Activated CD8-positive, alpha-beta memory T cell treated with anti-CD3 and anti-CD28 coated beads for 48 hours (primary cell): ENCODE measurements around the gene PCDHGA8.
"Not testable (repeated sequence)": the region's sequence is repeated elsewhere in the genome, so short reads cannot be mapped to it uniquely, and the experiment has no call there.

Experiments
- DNase-seq, 3 experiments: peaks; one replicate each; pipeline ENCODE4 v3.0.0-alpha.2; 2020; ENCODE audit warnings: low read depth in 2 of 3, low spot score in 2 of 3

The PCDHGA8 gene

DNA sequence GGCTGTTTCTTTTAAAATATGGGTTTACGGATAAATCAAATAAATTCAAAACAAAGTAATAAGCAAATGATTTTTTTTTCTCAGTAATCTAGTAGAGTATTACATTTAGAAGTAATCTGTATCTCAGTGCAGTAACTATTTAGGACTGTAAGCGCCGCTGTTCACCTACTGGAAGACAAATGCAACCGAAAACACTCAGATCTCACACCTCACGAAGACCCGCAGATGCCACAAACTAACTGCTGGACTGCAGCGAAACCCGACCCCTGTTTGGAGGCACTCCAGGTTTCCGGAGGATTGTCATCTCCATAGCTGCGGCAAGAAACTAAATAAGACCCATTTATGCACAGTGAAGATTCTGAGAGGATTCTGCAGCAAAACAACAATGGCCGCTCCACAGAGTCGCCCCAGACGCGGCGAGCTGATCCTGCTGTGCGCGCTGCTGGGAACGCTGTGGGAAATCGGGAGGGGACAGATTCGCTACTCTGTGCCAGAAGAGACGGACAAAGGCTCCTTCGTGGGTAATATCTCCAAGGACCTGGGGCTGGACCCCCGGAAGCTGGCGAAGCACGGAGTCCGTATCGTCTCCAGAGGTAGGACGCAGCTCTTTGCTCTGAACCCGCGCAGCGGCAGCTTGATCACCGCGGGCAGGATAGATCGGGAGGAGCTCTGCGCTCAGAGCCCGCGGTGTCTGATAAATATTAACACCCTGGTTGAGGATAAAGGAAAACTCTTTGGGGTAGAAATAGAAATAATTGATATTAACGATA, at the start of gene PCDHGA8:
TSS of gene PCDHGA8 (plus strand) at position 205 of the 770 bp plus-strand sequence. CDS start at position 386, 181 bp downstream.
- DNase-seq: no peak

DNA sequence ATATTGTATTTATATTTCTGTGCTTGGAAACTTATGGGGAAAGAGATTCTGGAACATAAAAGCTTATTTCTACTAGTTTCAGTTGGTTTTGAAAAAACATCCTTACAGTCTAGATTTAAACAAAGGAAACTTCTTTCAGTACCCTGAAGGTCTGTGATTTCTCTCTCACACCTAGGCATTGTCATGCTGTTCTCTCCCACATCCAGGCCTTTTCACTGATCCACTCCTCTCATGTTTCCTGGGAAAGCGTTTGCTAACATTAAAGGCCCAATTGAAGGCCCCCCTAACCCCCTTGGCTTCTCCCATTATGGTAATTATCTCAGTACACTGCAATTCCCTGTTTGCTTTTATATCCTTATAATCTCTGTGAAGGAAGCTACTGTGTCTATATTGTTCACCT, 49.7 kb upstream of the PCDHGA8 start:
- no peak for DNase-seq

GRCh38 chr5:141343242-141343952, 49.0 kb upstream of the PCDHGA8 start, which contains the start of gene PCDHGA3:
PCDHGA3 (plus strand) TSS chr5:141343829; CDS start chr5:141344034, 205 bp downstream.
- no peak for DNase-seq

DNA sequence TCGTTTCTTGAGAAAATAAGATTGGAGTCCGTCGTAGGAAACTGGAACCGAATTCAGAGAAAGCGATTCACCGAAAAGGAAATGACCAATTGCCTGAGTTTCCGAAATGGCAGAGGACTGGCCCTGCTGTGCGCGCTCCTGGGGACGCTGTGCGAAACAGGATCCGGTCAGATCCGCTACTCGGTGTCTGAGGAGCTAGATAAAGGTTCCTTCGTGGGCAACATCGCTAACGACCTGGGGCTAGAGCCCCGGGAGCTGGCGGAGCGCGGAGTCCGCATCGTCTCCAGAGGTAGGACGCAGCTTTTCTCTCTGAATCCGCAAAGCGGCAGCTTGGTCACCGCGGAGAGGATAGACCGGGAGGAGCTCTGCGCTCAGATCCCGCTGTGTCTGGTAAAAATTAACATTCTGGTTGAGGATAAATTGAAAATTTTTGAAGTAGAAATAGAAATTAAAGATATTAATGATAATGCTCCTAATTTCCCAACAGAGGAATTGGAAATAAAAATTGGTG, 48.4 kb upstream of the PCDHGA8 start:
- DNase-seq: no peak

DNA sequence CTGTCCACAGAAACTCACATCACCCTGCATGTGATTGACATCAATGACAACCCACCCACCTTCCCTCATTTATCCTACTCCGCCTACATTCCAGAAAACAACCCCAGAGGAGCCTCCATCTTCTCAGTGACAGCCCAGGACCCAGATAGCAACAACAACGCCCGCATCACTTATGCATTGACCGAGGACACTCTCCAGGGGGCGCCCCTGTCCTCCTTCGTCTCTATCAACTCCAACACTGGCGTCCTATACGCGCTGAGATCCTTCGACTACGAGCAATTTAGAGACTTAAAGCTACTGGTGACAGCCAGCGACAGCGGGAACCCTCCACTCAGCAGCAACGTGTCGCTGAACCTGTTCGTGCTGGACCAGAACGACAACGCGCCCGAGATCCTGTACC, 47.1 kb upstream of the PCDHGA8 start:
- DNase-seq: no peak

- DNase-seq: not testable (repeated sequence)
Measured at GRCh38 chr5:141346017-141346416, 46.4 kb upstream of the PCDHGA8 start.

- DNase-seq: no peak
Measured at GRCh38 chr5:141349917-141350619, 42.4 kb upstream of the PCDHGA8 start, which contains the start of gene PCDHGB1. PCDHGB1 (plus strand) TSS chr5:141350099; CDS start chr5:141350261, 162 bp downstream.

- no peak for DNase-seq
Measured at GRCh38 chr5:141351591-141351990, 40.8 kb upstream of the PCDHGA8 start.

GRCh38 chr5:141354900-141355469, 37.4 kb upstream of the PCDHGA8 start, which contains the start of gene PCDHGA4:
PCDHGA4 (plus strand) TSS chr5:141355021; CDS start chr5:141355108, 87 bp downstream.
- DNase-seq: no peak

DNA sequence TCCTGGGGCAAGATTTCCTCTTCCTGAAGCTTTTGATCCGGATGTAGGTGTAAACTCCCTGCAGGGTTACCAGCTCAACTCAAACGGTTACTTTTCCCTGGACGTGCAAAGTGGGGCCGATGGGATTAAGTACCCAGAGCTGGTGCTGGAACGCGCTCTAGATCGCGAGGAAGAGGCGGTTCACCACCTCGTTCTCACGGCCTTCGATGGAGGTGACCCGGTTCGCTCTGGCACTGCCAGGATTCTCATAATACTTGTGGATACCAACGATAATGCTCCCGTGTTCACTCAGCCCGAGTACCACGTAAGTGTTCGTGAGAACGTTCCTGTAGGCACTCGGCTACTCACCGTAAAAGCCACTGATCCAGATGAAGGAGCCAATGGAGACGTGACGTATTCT, 36.8 kb upstream of the PCDHGA8 start:
- no peak for DNase-seq

DNA sequence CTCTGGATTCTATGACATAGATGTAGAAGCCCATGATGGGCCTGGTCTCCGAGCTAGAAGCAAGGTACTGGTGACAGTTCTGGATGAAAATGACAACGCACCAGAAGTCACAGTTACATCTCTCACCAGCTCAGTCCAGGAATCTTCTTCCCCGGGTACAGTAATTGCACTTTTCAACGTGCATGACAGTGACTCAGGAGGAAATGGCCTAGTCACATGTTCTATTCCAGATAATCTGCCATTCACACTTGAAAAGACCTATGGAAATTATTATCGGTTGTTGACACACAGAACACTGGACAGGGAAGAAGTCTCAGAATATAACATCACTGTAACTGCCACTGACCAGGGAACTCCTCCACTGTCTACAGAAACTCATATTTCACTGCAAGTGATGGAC, 36.3 kb upstream of the PCDHGA8 start:
- DNase-seq: no peak

DNA sequence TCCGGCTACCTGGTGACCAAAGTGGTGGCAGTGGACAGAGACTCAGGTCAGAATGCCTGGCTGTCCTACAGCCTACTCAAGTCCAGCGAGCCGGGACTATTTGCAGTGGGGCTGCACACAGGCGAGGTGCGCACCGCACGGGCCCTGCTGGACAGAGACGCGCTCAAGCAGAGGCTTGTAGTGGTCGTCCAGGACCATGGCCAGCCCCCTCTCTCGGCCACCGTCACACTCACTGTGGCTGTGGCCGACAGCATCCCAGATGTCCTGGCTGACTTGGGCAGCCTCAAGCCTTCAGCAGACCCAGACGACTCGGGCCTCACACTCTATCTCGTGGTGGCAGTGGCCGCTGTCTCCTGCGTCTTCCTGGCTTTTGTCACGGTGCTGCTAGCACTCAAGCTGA, 35.5 kb upstream of the PCDHGA8 start:
- DNase-seq: no peak

DNA sequence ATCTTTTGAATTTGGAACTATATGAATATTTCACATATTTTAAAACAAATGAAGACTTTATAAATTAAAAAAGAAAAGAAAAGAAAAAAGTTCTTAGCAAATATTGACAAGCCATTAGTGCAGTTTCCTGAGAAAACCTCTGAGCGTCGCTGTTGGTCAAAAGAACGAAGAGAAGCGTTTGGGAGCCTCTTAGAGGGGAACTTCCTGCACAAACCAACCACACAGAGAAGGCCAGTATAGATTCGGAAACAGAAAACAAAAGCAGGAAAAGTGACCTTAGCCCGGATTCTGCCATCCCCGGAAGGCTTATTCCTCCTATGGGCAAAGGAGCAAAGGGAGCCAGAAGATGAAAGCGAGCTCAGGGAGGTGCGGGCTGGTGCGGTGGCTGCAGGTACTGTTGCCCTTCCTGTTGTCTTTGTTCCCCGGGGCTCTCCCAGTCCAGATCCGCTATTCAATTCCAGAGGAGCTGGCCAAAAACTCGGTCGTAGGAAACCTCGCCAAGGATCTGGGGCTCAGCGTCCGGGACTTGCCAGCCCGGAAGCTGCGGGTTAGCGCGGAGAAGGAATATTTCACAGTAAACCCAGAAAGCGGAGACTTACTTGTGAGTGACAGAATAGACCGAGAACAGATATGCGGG, 32.5 kb upstream of the PCDHGA8 start, which contains the start of gene PCDHGB2:
TSS of gene PCDHGB2 (plus strand) at position 205 of the 637 bp plus-strand sequence. CDS start at position 347, 142 bp downstream.
- no peak for DNase-seq

GRCh38 chr5:141360685-141361084, 31.7 kb upstream of the PCDHGA8 start:
- no peak for DNase-seq

DNA sequence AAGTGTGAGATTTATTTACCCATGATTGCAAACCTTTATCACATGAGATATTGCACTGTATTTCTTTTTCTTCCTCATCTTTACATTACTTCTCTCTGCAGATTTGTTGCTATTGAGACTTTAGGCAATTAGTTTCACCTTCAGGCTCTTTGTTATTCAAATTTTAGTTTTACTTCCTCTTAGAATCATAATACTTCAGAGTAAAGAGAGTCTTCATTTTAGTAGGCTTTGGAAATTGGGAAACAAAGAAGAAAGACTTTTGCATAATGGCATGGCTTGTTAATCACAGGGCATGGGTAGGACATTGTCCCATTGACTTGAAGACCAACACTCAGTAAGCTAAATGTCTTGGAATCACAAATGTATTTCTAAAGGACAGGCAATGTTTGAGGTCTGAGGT, 29.7 kb upstream of the PCDHGA8 start:
- DNase-seq: no peak

DNA sequence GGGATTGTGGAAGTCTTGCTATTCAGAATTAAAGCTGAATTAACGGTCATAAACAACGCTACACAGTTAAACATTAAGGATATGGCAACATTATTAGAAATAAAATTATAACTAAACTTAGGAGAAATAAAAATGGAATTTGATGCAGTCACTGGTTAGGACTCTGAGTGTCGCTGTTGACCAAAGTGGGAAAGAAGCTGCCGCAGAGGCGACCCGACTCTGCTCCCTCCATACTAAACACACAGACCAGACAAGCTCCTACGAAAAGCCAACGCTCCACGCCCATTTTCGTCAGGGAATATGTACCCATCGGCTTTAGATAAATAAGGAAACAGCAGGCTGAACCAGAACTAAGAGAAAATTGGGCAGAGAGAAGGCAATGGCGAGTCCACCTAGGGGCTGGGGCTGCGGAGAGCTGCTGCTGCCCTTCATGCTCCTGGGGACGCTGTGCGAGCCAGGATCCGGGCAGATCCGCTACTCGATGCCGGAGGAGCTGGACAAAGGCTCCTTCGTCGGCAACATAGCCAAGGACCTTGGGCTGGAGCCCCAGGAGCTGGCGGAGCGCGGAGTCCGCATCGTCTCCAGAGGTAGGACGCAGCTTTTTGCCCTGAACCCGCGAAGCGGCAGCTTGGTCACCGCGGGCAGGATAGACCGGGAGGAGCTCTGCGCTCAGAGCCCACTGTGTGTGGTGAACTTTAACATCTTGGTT, 28.3 kb upstream of the PCDHGA8 start, which contains the start of gene PCDHGA5:
TSS of gene PCDHGA5 (plus strand) at position 211 of the 709 bp plus-strand sequence. CDS start at position 380, 169 bp downstream.
- no peak for DNase-seq

DNA sequence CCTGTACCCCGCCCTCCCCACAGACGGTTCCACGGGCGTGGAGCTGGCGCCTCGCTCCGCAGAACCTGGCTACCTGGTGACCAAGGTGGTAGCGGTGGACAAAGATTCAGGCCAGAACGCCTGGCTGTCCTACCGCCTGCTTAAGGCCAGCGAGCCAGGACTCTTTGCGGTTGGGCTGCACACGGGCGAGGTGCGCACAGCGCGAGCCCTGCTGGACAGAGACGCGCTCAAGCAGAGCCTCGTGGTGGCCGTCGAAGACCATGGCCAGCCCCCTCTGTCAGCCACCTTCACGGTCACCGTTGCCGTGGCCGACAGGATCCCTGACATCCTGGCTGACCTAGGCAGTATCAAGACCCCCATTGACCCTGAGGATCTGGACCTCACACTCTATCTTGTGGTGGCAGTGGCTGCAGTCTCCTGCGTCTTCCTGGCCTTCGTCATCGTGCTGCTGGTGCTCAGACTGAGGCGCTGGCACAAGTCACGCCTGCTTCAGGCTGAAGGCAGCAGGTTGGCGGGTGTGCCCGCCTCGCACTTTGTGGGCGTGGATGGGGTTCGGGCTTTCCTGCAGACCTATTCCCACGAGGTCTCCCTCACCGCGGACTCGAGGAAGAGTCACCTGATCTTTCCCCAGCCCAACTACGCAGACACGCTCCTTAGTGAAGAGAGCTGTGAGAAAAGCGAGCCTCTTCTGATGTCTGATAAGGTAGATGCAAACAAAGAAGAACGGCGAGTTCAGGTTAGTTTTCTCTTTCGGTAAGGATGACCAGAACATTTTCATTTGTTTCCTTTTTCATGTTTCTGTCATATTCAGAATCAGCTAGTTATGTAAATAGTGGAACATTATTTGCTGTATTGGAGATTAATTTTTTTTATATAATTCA, 26.2 kb upstream of the PCDHGA8 start:
- DNase-seq: no peak

GRCh38 chr5:141369994-141370848, 22.2 kb upstream of the PCDHGA8 start, which contains the start of gene PCDHGB3:
PCDHGB3 (plus strand) TSS chr5:141370242; CDS start chr5:141370395, 153 bp downstream.
- DNase-seq: no peak
